HFF-Myc (cell line): ENCODE results near the gene VPS13C.
"Not testable (repeated sequence)": the region's sequence is repeated elsewhere in the genome, so short reads cannot be mapped to it uniquely, and the experiment has no call there.

Source experiments
- DNase-seq: peaks from one replicate; pipeline ENCODE4 v3.0.0-alpha.2; 2011; ENCODE audit warnings: low read depth; ENCODE audit errors: extremely low read depth
- H3K4me3 ChIP-seq: replicated peaks from 2 replicates; pipeline ENCODE4 v1.5.1; 2011; ENCODE audit warnings: low read depth, mild to moderate bottlenecking, control low read depth, low read length
- CTCF ChIP-seq: IDR thresholded peaks from 2 replicates; pipeline ENCODE4 v1.5.1; 2012; ENCODE audit warnings: mild to moderate bottlenecking, low read depth, low read length, control low read depth; ENCODE audit errors: missing control alignments

Gene VPS13C

GRCh38 chr15:62057341-62057980, 2.8 kb downstream of the VPS13C start:
- no peak for TF ChIP-seq CTCF
- no peak for DNase-seq
- H3K4me3 ChIP-seq = no peak overlapping the region

GRCh38 chr15:62054979-62055378, 5.3 kb downstream of the VPS13C start:
- DNase-seq = no peak
- TF ChIP-seq CTCF = no peak

GRCh38 chr15:62053439-62054085, 6.7 kb downstream of the VPS13C start:
- no peak for TF ChIP-seq CTCF
- no peak for DNase-seq
- H3K4me3 ChIP-seq = no peak overlapping the region

More at GRCh38 chr15:62054979-62055378, 5.3 kb downstream of the VPS13C start:
- H3K4me3 ChIP-seq = no peak overlapping the region

GRCh38 chr15:62052713-62053112, 7.5 kb downstream of the VPS13C start:
- DNase-seq = no peak
- H3K4me3 ChIP-seq = no peak overlapping the region
- no peak for TF ChIP-seq CTCF

GRCh38 chr15:62051166-62051565, 9.1 kb downstream of the VPS13C start:
- no peak for TF ChIP-seq CTCF
- no peak overlapping the region for H3K4me3 ChIP-seq
- no peak for DNase-seq

- no peak overlapping the region for H3K4me3 ChIP-seq
- TF ChIP-seq CTCF = no peak
- no peak for DNase-seq
These were observed 10.1 kb downstream of the VPS13C start for GRCh38 chr15:62050115-62050514.

- H3K4me3 ChIP-seq, DNase-seq: not testable (repeated sequence)
These were observed 12.0 kb downstream of the VPS13C start for GRCh38 chr15:62048254-62048653.
